SK-N-SH (cell line): Measurements from ENCODE around the gene SF3B6. TPM values are rescaled to one million over a fixed set of nuclear protein-coding genes. Genes with fewer than 3 reads are reported as not detected.

Source experiments
- CTCF ChIA-PET: fragments of 300-600, 350-600 bp; formaldehyde crosslinking; extraction: SDS; loops from one replicate; lab custom pipeline; 2021; lab: Yijun Ruan, JAX
- POLR2A ChIA-PET: fragments of 350-600 bp; sonication (Branson Sonifier 250); formaldehyde crosslinking; extraction: SDS; loops from one replicate; lab custom pipeline; 2020; ENCODE audit warnings: antibody characterized with exemption, inconsistent platforms; lab: Yijun Ruan, JAX
- DNase-seq: peaks from one replicate; pipeline ENCODE4 v3.0.0; 2012
- H2AFZ ChIP-seq: fragments of 200-600 bp; sonication (generic); 2 replicates; pipeline ENCODE4 v1.8.1; 2016; ENCODE audit warnings: antibody characterized with exemption, mild to moderate bottlenecking, low read depth
- H3F3A ChIP-seq: fragments of 200-600 bp; sonication (generic); replicated peaks from 2 replicates; pipeline ENCODE3; 2016; ENCODE audit warnings: antibody characterized with exemption, mild to moderate bottlenecking; ENCODE audit not compliant: insufficient read depth
- H3K27ac ChIP-seq, 2 experiments: fragments of 200-500 bp in 1 of 2; fragments of 200-600 bp in 1 of 2; sonication (Bioruptor generic) in 1 of 2; sonication (generic), shearing (Covaris generic) in 1 of 2; 2 replicates each; pipeline versions ENCODE4 v1.5.1 to v1.6.1; 2014 to 2016; ENCODE audit warnings: low read depth in 2 of 2, inconsistent platforms in 1 of 2, low read length in 1 of 2, mild to moderate bottlenecking in 1 of 2, mixed read lengths in 1 of 2
- H3K27me3 ChIP-seq: fragments of 200-600 bp; sonication (generic), shearing (Covaris generic); 2 replicates; pipeline ENCODE4 v1.6.1; 2016; ENCODE audit warnings: mixed run types; ENCODE audit not compliant: insufficient read depth
- H3K36me3 ChIP-seq, 2 experiments: fragments of 200-500 bp in 1 of 2; fragments of 200-600 bp in 1 of 2; sonication (Bioruptor generic) in 1 of 2; sonication (generic) in 1 of 2; replicated peaks in 1 of 2; 2 replicates each; pipeline versions ENCODE3 to v1.5.1; 2014 to 2016; ENCODE audit warnings: low read length in 1 of 2, mild to moderate bottlenecking in 1 of 2; ENCODE audit not compliant: insufficient read depth in 2 of 2, control insufficient read depth in 1 of 2
- H3K4me1 ChIP-seq, 2 experiments: fragments of 200-500 bp in 1 of 2; fragments of 200-600 bp in 1 of 2; sonication (Bioruptor generic) in 1 of 2; sonication (generic), shearing (Covaris generic) in 1 of 2; 2 replicates each; pipeline versions ENCODE4 v1.5.1 to v1.6.1; 2014 to 2016; ENCODE audit warnings: low read depth in 1 of 2, low read length in 1 of 2, mixed run types in 1 of 2; ENCODE audit not compliant: insufficient read depth in 2 of 2, control insufficient read depth in 1 of 2
- H3K4me2 ChIP-seq: fragments of 200-600 bp; sonication (generic), shearing (Covaris generic); 2 replicates; pipeline ENCODE4 v1.6.1; 2017; ENCODE audit warnings: mixed run types
- H3K4me3 ChIP-seq, 2 experiments: fragments of 200-500 bp in 1 of 2; fragments of 200-600 bp in 1 of 2; sonication (Bioruptor generic) in 1 of 2; sonication (generic), shearing (Covaris generic) in 1 of 2; 2 replicates each; pipeline versions ENCODE4 v1.5.1 to v1.8.1; 2014 to 2016; ENCODE audit warnings: low read depth in 2 of 2, inconsistent platforms in 1 of 2, low read length in 1 of 2, mild to moderate bottlenecking in 1 of 2, mixed read lengths in 1 of 2, moderate library complexity in 1 of 2
- H3K79me2 ChIP-seq: fragments of 200-600 bp; sonication (generic); 2 replicates; pipeline ENCODE4 v1.8.1; 2017; ENCODE audit warnings: mild to moderate bottlenecking; ENCODE audit not compliant: insufficient read depth
- H3K9ac ChIP-seq: fragments of 200-600 bp; sonication (generic); 2 replicates; pipeline ENCODE4 v1.6.1; 2017; ENCODE audit warnings: mixed run types
- H3K9me2 ChIP-seq: fragments of 200-600 bp; sonication (generic); 2 replicates; pipeline ENCODE4 v1.6.1; 2017; ENCODE audit warnings: mixed run types
- H3K9me3 ChIP-seq: fragments of 200-600 bp; sonication (generic); 2 replicates; pipeline ENCODE4 v1.6.1; 2017; ENCODE audit warnings: mixed run types, mild to moderate bottlenecking, moderate library complexity
- H4K20me1 ChIP-seq: fragments of 200-600 bp; sonication (generic); 2 replicates; pipeline ENCODE4 v1.6.1; 2017; ENCODE audit warnings: mild to moderate bottlenecking, mixed run types; ENCODE audit not compliant: insufficient read depth
- FOSL2 ChIP-seq: IDR thresholded peaks from 2 replicates; pipeline ENCODE4 v1.4.0; 2012; ENCODE audit warnings: low read depth, mild to moderate bottlenecking, moderate library complexity, borderline replicate concordance
- NRF1 ChIP-seq: IDR thresholded peaks from 2 replicates; pipeline ENCODE4 v1.6.1; 2012; ENCODE audit warnings: low read depth, mild to moderate bottlenecking, low read length
- RFX5 ChIP-seq: IDR thresholded peaks from 2 replicates; pipeline ENCODE4 v1.6.1; 2012; ENCODE audit warnings: mild to moderate bottlenecking, improper control_type of control experiment, low read length
- SMC3 ChIP-seq: IDR thresholded peaks from 2 replicates; pipeline ENCODE4 v1.6.1; 2012; ENCODE audit warnings: low read depth, low read length, improper control_type of control experiment
- YY1 ChIP-seq: IDR thresholded peaks from 2 replicates; pipeline ENCODE4 v1.4.0; 2012; ENCODE audit warnings: low read depth, mild to moderate bottlenecking
- WGBS: methylation state at CpG from one replicate; pipeline ENCODE4 v1.1.6; 2017; ENCODE audit warnings: low lambda C conversion rate; 5-methylcytosine and 5-hydroxymethylcytosine counted together
- polyA plus RNA-seq, 3 experiments: library from polyadenylated mRNA; depleted of rRNA; stranded (reverse); fragments of >200 nt; gene quantifications; 2 replicates each; pipeline ENCODE4 v1.2.3, GENCODE V29; 2012
- TF ChIP-seq, protein P1 (sequence below): IDR thresholded peaks from 2 replicates; pipeline ENCODE4 v1.4.0; 2012; ENCODE audit warnings: low read depth, borderline replicate concordance
- TF ChIP-seq, protein P2 (sequence below): fragments of 150-350 bp; IDR thresholded peaks from 2 replicates; pipeline ENCODE4 v1.6.1; 2017; ENCODE audit warnings: antibody characterized with exemption, low read length, low read depth, borderline replicate concordance
- TF ChIP-seq, protein P3 (sequence below): fragments of 200-600 bp; sonication (generic); IDR thresholded peaks from 2 replicates; pipeline ENCODE4 v1.6.1; 2017; ENCODE audit warnings: antibody characterized with exemption, mild to moderate bottlenecking, moderate library complexity

The SF3B6 gene
- polyA plus RNA-seq, 1 of the 3 experiments (the other 2 are of a cell fraction) = 275 TPM

DNA sequence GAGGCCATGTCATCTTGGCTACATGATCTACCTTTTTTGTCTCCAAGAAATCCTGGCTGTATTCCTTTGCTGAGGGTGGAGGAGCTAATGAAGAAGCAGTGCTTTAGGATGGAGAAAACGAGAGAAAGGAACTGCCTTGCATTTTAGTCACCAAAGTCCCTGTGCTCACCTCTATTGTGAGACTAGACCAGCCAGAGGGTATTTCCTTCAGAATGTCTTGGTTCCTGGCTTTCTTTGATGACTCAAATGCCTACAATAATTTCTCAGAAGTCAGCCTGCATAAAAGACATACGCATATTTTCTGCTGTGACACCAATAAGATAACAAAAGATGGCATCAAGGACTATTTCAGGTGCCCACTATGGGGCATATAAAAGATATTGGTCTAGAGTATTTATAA lies 10.8 kb downstream of the SF3B6 start:
- Histone ChIP-seq H3K9ac (no peak overlapping the region), H3K79me2 (peaks cover 4% of the 10 kb centered on the region; the same call in 1 of the 2 replicates), H3K4me3 (no peak overlapping the region), H3K36me3 (peaks cover 53 to 56% of the 10 kb centered on the region in 2 experiments), H3K4me1 (no peaks in the 10 kb centered on the region), H3K27me3 (no peaks in the 10 kb centered on the region), H3F3A (peaks cover 22% of the 10 kb centered on the region), H3K27ac (no peak overlapping the region), H4K20me1 (no peaks in the 10 kb centered on the region), H2AFZ (no peak overlapping the region), H3K9me3 (no peaks in the 10 kb centered on the region)
- CTCF ChIA-PET = interaction anchor here (0.6 to 2.6 kb wide), 4 partner anchors 15 to 241 kb away, joined by 3 to 8 read pairs (median 7); partner anchors contain the start of genes ATAD2B and TP53I3
- 86% methylated on average over 2 of the region's 2 CpGs for WGBS
- TF ChIP-seq SMC3 = no peak
- TF ChIP-seq, all 33 proteins: peak for 0
- H3K4me2 ChIP-seq = no peak overlapping the region
- POLR2A ChIA-PET = no interaction called here
- DNase-seq = no peak
- no peaks in the 10 kb centered on the region for H3K9me2 ChIP-seq

DNA sequence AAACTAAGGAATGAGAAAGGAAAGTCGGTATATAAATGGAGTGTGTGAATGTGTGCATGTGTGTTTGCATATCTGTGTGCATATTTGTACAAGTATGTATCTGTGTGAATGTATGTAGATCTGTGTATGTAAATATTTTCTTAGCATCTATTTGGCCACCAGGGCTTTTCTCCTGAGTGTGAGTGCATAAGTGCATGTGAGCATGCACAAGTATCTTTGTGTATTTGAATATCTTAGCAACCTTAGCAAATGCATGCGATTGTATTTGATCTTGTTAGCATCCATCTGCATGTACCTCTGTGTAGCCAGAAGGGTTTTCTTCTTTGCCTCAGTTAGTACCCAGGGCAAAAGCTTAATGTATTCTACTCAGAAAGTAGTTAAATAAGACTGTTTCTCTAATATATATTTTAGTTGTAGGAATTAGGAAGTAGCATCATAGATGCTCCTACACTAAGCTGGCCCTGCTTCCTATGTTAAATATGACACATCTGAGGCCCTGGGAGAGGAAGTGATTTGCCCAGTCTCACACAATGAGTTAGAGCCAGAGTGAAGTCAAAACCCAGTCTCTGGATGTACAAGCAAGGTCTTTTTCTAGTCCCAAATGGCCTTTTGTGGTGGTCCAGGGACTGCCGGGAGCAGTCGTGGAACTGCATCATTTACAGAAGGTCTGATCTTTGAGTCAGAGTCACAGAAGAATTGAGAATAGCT lies 17.4 kb downstream of the SF3B6 start:
- 79% methylated on average over 4 of the region's 4 CpGs for WGBS
- no peaks in the 10 kb centered on the region for H3K79me2 ChIP-seq
- H3K4me1 ChIP-seq = peaks cover 0 to 9% of the 10 kb centered on the region in 2 experiments; a peak in 1 of 4 replicates
- CTCF ChIA-PET = interaction anchor here (0.7 to 5.3 kb wide), 4 partner anchors 8 to 235 kb away, joined by 3 to 43 read pairs (median 39); partner anchors contain the start of genes ATAD2B and FKBP1B
- no peaks in the 10 kb centered on the region for H3K9me3 ChIP-seq
- H3K4me3 ChIP-seq = no peak overlapping the region
- H3K9ac ChIP-seq = no peak overlapping the region
- TF ChIP-seq YY1 = no peak
- no peak for TF ChIP-seq FOSL2
- TF ChIP-seq NRF1 = no peak
- TF ChIP-seq, protein P1, sequence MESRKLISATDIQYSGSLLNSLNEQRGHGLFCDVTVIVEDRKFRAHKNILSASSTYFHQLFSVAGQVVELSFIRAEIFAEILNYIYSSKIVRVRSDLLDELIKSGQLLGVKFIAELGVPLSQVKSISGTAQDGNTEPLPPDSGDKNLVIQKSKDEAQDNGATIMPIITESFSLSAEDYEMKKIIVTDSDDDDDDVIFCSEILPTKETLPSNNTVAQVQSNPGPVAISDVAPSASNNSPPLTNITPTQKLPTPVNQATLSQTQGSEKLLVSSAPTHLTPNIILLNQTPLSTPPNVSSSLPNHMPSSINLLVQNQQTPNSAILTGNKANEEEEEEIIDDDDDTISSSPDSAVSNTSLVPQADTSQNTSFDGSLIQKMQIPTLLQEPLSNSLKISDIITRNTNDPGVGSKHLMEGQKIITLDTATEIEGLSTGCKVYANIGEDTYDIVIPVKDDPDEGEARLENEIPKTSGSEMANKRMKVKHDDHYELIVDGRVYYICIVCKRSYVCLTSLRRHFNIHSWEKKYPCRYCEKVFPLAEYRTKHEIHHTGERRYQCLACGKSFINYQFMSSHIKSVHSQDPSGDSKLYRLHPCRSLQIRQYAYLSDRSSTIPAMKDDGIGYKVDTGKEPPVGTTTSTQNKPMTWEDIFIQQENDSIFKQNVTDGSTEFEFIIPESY = no peak
- TF ChIP-seq, protein P2, sequence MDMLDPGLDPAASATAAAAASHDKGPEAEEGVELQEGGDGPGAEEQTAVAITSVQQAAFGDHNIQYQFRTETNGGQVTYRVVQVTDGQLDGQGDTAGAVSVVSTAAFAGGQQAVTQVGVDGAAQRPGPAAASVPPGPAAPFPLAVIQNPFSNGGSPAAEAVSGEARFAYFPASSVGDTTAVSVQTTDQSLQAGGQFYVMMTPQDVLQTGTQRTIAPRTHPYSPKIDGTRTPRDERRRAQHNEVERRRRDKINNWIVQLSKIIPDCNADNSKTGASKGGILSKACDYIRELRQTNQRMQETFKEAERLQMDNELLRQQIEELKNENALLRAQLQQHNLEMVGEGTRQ = no peak
- TF ChIP-seq, protein P3, sequence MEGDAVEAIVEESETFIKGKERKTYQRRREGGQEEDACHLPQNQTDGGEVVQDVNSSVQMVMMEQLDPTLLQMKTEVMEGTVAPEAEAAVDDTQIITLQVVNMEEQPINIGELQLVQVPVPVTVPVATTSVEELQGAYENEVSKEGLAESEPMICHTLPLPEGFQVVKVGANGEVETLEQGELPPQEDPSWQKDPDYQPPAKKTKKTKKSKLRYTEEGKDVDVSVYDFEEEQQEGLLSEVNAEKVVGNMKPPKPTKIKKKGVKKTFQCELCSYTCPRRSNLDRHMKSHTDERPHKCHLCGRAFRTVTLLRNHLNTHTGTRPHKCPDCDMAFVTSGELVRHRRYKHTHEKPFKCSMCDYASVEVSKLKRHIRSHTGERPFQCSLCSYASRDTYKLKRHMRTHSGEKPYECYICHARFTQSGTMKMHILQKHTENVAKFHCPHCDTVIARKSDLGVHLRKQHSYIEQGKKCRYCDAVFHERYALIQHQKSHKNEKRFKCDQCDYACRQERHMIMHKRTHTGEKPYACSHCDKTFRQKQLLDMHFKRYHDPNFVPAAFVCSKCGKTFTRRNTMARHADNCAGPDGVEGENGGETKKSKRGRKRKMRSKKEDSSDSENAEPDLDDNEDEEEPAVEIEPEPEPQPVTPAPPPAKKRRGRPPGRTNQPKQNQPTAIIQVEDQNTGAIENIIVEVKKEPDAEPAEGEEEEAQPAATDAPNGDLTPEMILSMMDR = peak; percentile 8; the same call in 1 of the 2 replicates
- no peak for TF ChIP-seq RFX5
- no peak for TF ChIP-seq SMC3
- DNase-seq = no peak
- H3K27me3 ChIP-seq = no peaks in the 10 kb centered on the region
- POLR2A ChIA-PET = interaction anchor here (0.7 kb wide), 2 partner anchors 14 to 344 kb away, joined by 3 to 7 read pairs; no protein-coding TSS in a partner anchor
- peaks cover 6 to 21% of the 10 kb centered on the region in 2 experiments for H3K36me3 ChIP-seq
- no peaks in the 10 kb centered on the region for H3K9me2 ChIP-seq
- no peaks in the 10 kb centered on the region for H3F3A ChIP-seq
- no peak overlapping the region for H3K4me2 ChIP-seq
- no peaks in the 10 kb centered on the region for H4K20me1 ChIP-seq
- H2AFZ ChIP-seq = no peak overlapping the region
- no peak overlapping the region for H3K27ac ChIP-seq
